ENCODE results near the gene COX7B2.
A peak's percentile ranks its signal among the peaks of the same experiment; 100 is the strongest.

Gene COX7B2

GRCh38 chr4:46844325-46844917 lies 64.6 kb downstream of the COX7B2 start:
- Histone ChIP-seq H3K27me3 (ENCODE audit: control insufficient read depth, insufficient read depth, low read length, poor library complexity, severe bottlenecking) (no peaks in the 10 kb centered on the region), H3K4me3 (ENCODE audit: insufficient read depth, low read depth, low read length) (no peak overlapping the region), H3K4me1 (ENCODE audit: control insufficient read depth, insufficient read depth, low read length) (peaks cover under 1% of the 10 kb centered on the region), H3K27ac (ENCODE audit: insufficient read depth, low read depth, low read length, poor library complexity, severe bottlenecking) (no peak overlapping the region), H3K9me3 (ENCODE audit: control insufficient read depth, low read length) (no peaks in the 10 kb centered on the region), H3K36me3 (ENCODE audit: control insufficient read depth, insufficient read depth, low read length) (no peaks in the 10 kb centered on the region)
- WGBS, 2 experiments, result 10 to 21% methylated on average over 5 to 7 of the region's 8 CpGs

- Histone ChIP-seq H3K4me1 (ENCODE audit: control insufficient read depth, insufficient read depth, low read length) (peaks cover 5% of the 10 kb centered on the region), H3K27me3 (ENCODE audit: control insufficient read depth, insufficient read depth, low read length, poor library complexity, severe bottlenecking) (no peaks in the 10 kb centered on the region), H3K4me3 (ENCODE audit: insufficient read depth, low read depth, low read length) (no peak overlapping the region), H3K27ac (ENCODE audit: insufficient read depth, low read depth, low read length, poor library complexity, severe bottlenecking) (peak overlapping the region; percentile 44), H3K36me3 (ENCODE audit: control insufficient read depth, insufficient read depth, low read length) (no peaks in the 10 kb centered on the region), H3K9me3 (ENCODE audit: control insufficient read depth, low read length) (no peaks in the 10 kb centered on the region)
- 51 to 56% methylated on average over 1 of the region's 1 CpG for WGBS, 2 experiments
Measured at GRCh38 chr4:46839128-46839527, 69.9 kb downstream of the COX7B2 start.

- Histone ChIP-seq H3K27ac (ENCODE audit: insufficient read depth, low read depth, low read length, poor library complexity, severe bottlenecking) (no peak overlapping the region), H3K4me1 (ENCODE audit: control insufficient read depth, insufficient read depth, low read length) (peaks cover 5% of the 10 kb centered on the region), H3K4me3 (ENCODE audit: insufficient read depth, low read depth, low read length) (no peak overlapping the region), H3K9me3 (ENCODE audit: control insufficient read depth, low read length) (no peaks in the 10 kb centered on the region), H3K36me3 (ENCODE audit: control insufficient read depth, insufficient read depth, low read length) (no peaks in the 10 kb centered on the region), H3K27me3 (ENCODE audit: control insufficient read depth, insufficient read depth, low read length, poor library complexity, severe bottlenecking) (no peaks in the 10 kb centered on the region)
- 100% methylated on average over 2 of the region's 2 CpGs; no CpG with 5 or more reads in 1 of the 2 experiments for whole genome bisulfite sequencing, 2 experiments
Measured at GRCh38 chr4:46837639-46838038, 71.4 kb downstream of the COX7B2 start.

GRCh38 chr4:46836584-46836983 lies 72.5 kb downstream of the COX7B2 start:
- no peaks in the 10 kb centered on the region for H3K27me3 ChIP-seq (ENCODE audit: control insufficient read depth, insufficient read depth, low read length, poor library complexity, severe bottlenecking)
- no peak overlapping the region for H3K27ac ChIP-seq (ENCODE audit: insufficient read depth, low read depth, low read length, poor library complexity, severe bottlenecking)
- no peaks in the 10 kb centered on the region for H3K36me3 ChIP-seq (ENCODE audit: control insufficient read depth, insufficient read depth, low read length)
- no peaks in the 10 kb centered on the region for H3K9me3 ChIP-seq (ENCODE audit: control insufficient read depth, low read length)
- H3K4me1 ChIP-seq (ENCODE audit: control insufficient read depth, insufficient read depth, low read length), result peaks cover 5% of the 10 kb centered on the region
- 94 to 98% methylated on average over 2 to 4 of the region's 4 CpGs for WGBS, 2 experiments
- no peak overlapping the region for H3K4me3 ChIP-seq (ENCODE audit: insufficient read depth, low read depth, low read length)

- H3K36me3 ChIP-seq (ENCODE audit: control insufficient read depth, insufficient read depth, low read length), result no peaks in the 10 kb centered on the region
- H3K4me3 ChIP-seq (ENCODE audit: insufficient read depth, low read depth, low read length), result no peak overlapping the region
- 96 to 97% methylated on average over 24 of the region's 24 CpGs for WGBS, 2 experiments
- no peaks in the 10 kb centered on the region for H3K4me1 ChIP-seq (ENCODE audit: control insufficient read depth, insufficient read depth, low read length)
- H3K9me3 ChIP-seq (ENCODE audit: control insufficient read depth, low read length), result no peaks in the 10 kb centered on the region
- no peak overlapping the region for H3K27ac ChIP-seq (ENCODE audit: insufficient read depth, low read depth, low read length, poor library complexity, severe bottlenecking)
- H3K27me3 ChIP-seq (ENCODE audit: control insufficient read depth, insufficient read depth, low read length, poor library complexity, severe bottlenecking), result no peaks in the 10 kb centered on the region
Measured at GRCh38 chr4:46830971-46831454, 78.0 kb downstream of the COX7B2 start.

DNA sequence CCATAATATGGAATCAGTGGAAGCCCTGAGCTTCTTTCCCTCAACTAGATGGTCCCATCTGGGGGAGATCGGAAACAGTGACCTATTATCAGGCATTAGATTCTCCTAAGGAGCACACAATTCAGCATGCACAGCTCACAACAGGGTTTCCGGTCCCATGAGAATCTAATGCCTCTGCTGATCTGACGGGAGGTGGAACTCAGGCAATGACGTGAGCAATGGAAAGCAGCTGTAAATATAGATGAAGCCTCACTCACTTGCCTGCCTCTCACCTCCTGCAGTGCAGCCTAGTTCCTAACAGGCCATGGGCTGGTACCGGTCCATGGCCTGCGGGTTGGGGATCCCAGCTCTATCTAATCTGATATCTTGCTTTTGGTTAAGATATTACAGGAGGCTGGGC lies 88.9 kb downstream of the COX7B2 start:
- Histone ChIP-seq H3K9me3 (ENCODE audit: control insufficient read depth, low read length) (no peaks in the 10 kb centered on the region), H3K36me3 (ENCODE audit: control insufficient read depth, insufficient read depth, low read length) (no peaks in the 10 kb centered on the region), H3K27me3 (ENCODE audit: control insufficient read depth, insufficient read depth, low read length, poor library complexity, severe bottlenecking) (no peaks in the 10 kb centered on the region), H3K4me1 (ENCODE audit: control insufficient read depth, insufficient read depth, low read length) (no peaks in the 10 kb centered on the region), H3K27ac (ENCODE audit: insufficient read depth, low read depth, low read length, poor library complexity, severe bottlenecking) (no peak overlapping the region), H3K4me3 (ENCODE audit: insufficient read depth, low read depth, low read length) (no peak overlapping the region)
- WGBS, 2 experiments, result 91 to 94% methylated on average over 6 of the region's 6 CpGs

DNA sequence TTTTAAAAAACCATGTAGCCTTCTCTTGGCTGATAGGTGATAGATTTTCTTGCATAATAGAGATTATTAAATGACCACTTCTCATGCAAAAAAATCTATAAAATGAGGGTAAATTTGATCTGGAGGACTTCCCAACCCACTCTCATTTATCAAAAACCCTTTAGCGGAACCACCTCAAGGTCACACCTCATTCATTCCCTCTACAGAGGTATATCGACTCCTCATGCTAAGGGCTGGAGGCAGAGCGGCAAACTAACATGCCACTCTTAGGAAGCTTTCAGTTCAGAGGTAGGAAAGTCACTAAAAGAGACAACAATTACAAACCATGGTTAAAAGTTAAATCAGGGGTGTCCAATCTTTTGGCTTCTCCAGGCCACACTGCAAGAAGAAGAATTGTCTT lies 90.0 kb downstream of the COX7B2 start:
- Histone ChIP-seq H3K9me3 (ENCODE audit: control insufficient read depth, low read length) (no peaks in the 10 kb centered on the region), H3K4me3 (ENCODE audit: insufficient read depth, low read depth, low read length) (no peak overlapping the region), H3K27me3 (ENCODE audit: control insufficient read depth, insufficient read depth, low read length, poor library complexity, severe bottlenecking) (no peaks in the 10 kb centered on the region), H3K36me3 (ENCODE audit: control insufficient read depth, insufficient read depth, low read length) (no peaks in the 10 kb centered on the region), H3K4me1 (ENCODE audit: control insufficient read depth, insufficient read depth, low read length) (no peaks in the 10 kb centered on the region), H3K27ac (ENCODE audit: insufficient read depth, low read depth, low read length, poor library complexity, severe bottlenecking) (no peak overlapping the region)
- 95 to 96% methylated on average over 3 of the region's 3 CpGs for WGBS, 2 experiments

DNA sequence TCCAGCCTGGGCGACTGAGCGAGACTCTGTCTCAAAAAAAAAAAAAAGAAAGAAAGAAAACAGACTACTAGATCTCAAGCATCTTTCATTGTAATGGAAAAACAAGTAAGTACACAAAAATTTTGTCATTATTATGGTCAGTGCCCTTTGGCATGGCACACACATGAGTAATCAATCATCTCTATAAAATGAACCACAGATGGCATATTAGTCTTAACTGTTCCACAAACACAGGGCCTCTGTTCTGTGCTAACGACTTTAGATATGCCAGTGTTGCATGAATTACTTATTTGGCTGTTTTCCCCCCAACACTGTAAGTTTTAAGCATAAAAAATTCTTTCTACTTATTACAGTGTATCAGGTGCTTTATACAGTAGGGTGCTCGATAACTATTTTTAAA lies 90.4 kb downstream of the COX7B2 start:
- Histone ChIP-seq H3K27ac (ENCODE audit: insufficient read depth, low read depth, low read length, poor library complexity, severe bottlenecking) (no peak overlapping the region), H3K9me3 (ENCODE audit: control insufficient read depth, low read length) (no peaks in the 10 kb centered on the region)

GRCh38 chr4:46817806-46818205 lies 91.2 kb downstream of the COX7B2 start:
- WGBS, 2 experiments, result 100% methylated on average over 1 of the region's 1 CpG; no CpG with 5 or more reads in 1 of the 2 experiments
- H3K9me3 ChIP-seq (ENCODE audit: control insufficient read depth, low read length), result no peaks in the 10 kb centered on the region
- no peaks in the 10 kb centered on the region for H3K27me3 ChIP-seq (ENCODE audit: control insufficient read depth, insufficient read depth, low read length, poor library complexity, severe bottlenecking)
- no peak overlapping the region for H3K27ac ChIP-seq (ENCODE audit: insufficient read depth, low read depth, low read length, poor library complexity, severe bottlenecking)
- H3K36me3 ChIP-seq (ENCODE audit: control insufficient read depth, insufficient read depth, low read length), result no peaks in the 10 kb centered on the region
- H3K4me3 ChIP-seq (ENCODE audit: insufficient read depth, low read depth, low read length), result no peak overlapping the region
- H3K4me1 ChIP-seq (ENCODE audit: control insufficient read depth, insufficient read depth, low read length), result no peaks in the 10 kb centered on the region

More for the DNA sequence above, 90.4 kb downstream of the COX7B2 start:
- 97 to 100% methylated on average over 2 of the region's 4 CpGs for WGBS, 2 experiments
- H3K27me3 ChIP-seq (ENCODE audit: control insufficient read depth, insufficient read depth, low read length, poor library complexity, severe bottlenecking), result no peaks in the 10 kb centered on the region
- no peaks in the 10 kb centered on the region for H3K4me1 ChIP-seq (ENCODE audit: control insufficient read depth, insufficient read depth, low read length)
- H3K4me3 ChIP-seq (ENCODE audit: insufficient read depth, low read depth, low read length), result no peak overlapping the region
- no peaks in the 10 kb centered on the region for H3K36me3 ChIP-seq (ENCODE audit: control insufficient read depth, insufficient read depth, low read length)

DNA sequence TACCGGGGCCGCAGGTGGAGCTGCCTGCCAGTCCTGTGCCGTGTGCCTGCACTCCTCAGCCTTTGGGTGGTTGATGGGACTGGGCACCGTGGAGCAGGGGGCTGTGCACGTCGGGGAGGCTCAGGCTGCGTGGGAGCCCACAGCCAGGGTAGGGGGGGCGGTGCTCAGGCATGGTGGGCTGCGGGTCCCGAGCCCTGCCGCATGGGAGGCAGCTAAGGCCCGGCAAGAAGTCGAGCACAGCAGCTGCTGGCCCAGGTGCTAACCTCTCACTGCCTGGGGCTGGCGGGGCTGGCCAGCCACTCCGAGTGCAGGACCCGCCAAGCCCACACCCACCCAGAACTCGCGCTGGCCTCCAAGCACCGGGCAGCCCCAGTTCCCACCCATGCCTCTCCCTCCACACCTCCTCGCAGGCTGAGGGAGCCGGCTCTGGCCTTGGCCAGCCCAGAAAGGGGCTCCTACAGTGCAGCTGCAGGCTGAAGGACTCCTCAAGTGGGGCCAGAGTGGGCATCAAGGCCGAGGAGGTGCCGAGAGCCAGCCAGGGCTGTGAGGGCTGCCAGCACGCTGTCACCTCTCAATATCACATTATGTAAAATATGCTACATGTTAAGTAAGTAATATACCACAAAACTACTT lies 104.1 kb downstream of the COX7B2 start:
- H3K4me3 ChIP-seq (ENCODE audit: insufficient read depth, low read depth, low read length), result no peak overlapping the region
- no peaks in the 10 kb centered on the region for H3K4me1 ChIP-seq (ENCODE audit: control insufficient read depth, insufficient read depth, low read length)
- no peaks in the 10 kb centered on the region for H3K36me3 ChIP-seq (ENCODE audit: control insufficient read depth, insufficient read depth, low read length)
- no peaks in the 10 kb centered on the region for H3K27me3 ChIP-seq (ENCODE audit: control insufficient read depth, insufficient read depth, low read length, poor library complexity, severe bottlenecking)
- WGBS, 2 experiments, result 94 to 95% methylated on average over 23 of the region's 24 CpGs
- no peaks in the 10 kb centered on the region for H3K9me3 ChIP-seq (ENCODE audit: control insufficient read depth, low read length)
- H3K27ac ChIP-seq (ENCODE audit: insufficient read depth, low read depth, low read length, poor library complexity, severe bottlenecking), result no peak overlapping the region
